Measurements from ENCODE around the gene PDZRN3. TPM values are rescaled to one million over a fixed set of nuclear protein-coding genes. Genes with fewer than 3 reads are reported as not detected.
A peak's percentile ranks its signal among the peaks of the same experiment; 100 is the strongest.
"Not testable (repeated sequence)": the region's sequence is repeated elsewhere in the genome, so short reads cannot be mapped to it uniquely, and the experiment has no call there.

The PDZRN3 gene
- total RNA-seq, 4 donors from 2014 or later: 87.3 to 268 (median 107) TPM

GRCh38 chr3:73568371-73568862, 56.3 kb downstream of the PDZRN3 start:
- no peaks in the 10 kb centered on the region for H3K9me3 ChIP-seq
- TF ChIP-seq CTCF (IDR thresholded peaks at IDR 0.05): no peak
- no peak for TF ChIP-seq POLR2A (IDR thresholded peaks at IDR 0.05)
- no peak for DNase-seq
- no peak overlapping the region for H3K27ac ChIP-seq
- intact Hi-C loops (cut with DNase I; ENCODE audit: low total_unique reads): no loop called here
- H3K4me1 ChIP-seq: peaks cover 0 to 4% of the 10 kb centered on the region in 2 donors
- no peaks in the 10 kb centered on the region for H3K36me3 ChIP-seq
- no peak overlapping the region for H3K4me3 ChIP-seq
- H3K27me3 ChIP-seq: no peaks in the 10 kb centered on the region

GRCh38 chr3:73565374-73565773, 59.4 kb downstream of the PDZRN3 start:
- not testable (repeated sequence) for H3K9me3 ChIP-seq

GRCh38 chr3:73563896-73564582, 60.7 kb downstream of the PDZRN3 start:
- H3K27ac ChIP-seq: peak overlapping the region in 1 of 2 donors; percentile 26
- H3K4me3 ChIP-seq: no peak overlapping the region
- DNase-seq: no peak
- intact Hi-C loops (cut with DNase I; ENCODE audit: low total_unique reads): no loop called here
- H3K4me1 ChIP-seq: no peaks in the 10 kb centered on the region
- TF ChIP-seq CTCF (IDR thresholded peaks at IDR 0.05): no peak
- no peak for TF ChIP-seq POLR2A (IDR thresholded peaks at IDR 0.05)
- no peaks in the 10 kb centered on the region for H3K27me3 ChIP-seq
- H3K36me3 ChIP-seq: no peaks in the 10 kb centered on the region
- H3K9me3 ChIP-seq: no peaks in the 10 kb centered on the region

More at GRCh38 chr3:73565374-73565773, 59.4 kb downstream of the PDZRN3 start:
- H3K27ac ChIP-seq; intact Hi-C loops (cut with DNase I; ENCODE audit: low total_unique reads); H3K4me1 ChIP-seq; DNase-seq; H3K36me3 ChIP-seq; H3K4me3 ChIP-seq; H3K27me3 ChIP-seq: not testable (repeated sequence)

DNA sequence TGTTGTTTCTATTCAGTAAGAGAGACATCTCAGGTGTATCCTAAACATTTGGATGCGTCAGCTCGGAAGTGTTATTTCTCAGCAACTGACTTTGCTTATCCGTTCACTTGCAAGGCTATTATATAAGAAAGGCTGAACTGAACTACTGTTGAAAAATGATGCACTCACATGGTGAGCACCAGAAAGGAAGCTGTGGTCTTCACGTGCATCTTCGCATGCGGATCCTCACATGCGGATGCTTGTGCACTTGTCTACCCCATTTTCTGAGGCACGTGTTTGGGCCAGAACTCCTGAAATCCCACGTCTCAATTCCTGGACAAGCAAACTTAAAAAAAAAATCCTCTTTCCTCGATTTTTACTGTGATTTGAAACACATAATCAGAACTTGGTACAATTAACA, 63.2 kb downstream of the PDZRN3 start:
- intact Hi-C loops (cut with DNase I; ENCODE audit: low total_unique reads): no loop called here
- H3K27me3 ChIP-seq: no peaks in the 10 kb centered on the region
- H3K4me3 ChIP-seq: no peak overlapping the region
- TF ChIP-seq CTCF (IDR thresholded peaks at IDR 0.05) (no peak), POLR2A (IDR thresholded peaks at IDR 0.05) (no peak)
- peak overlapping the region; percentile 2 to 33 for H3K27ac ChIP-seq
- DNase-seq: peak in 1 of 2 donors; percentile 35
- no peaks in the 10 kb centered on the region for H3K9me3 ChIP-seq
- H3K4me1 ChIP-seq: peaks cover 0 to 11% of the 10 kb centered on the region in 2 donors
- H3K36me3 ChIP-seq: no peaks in the 10 kb centered on the region

- Histone ChIP-seq H3K36me3 (no peaks in the 10 kb centered on the region), H3K27me3 (no peaks in the 10 kb centered on the region), H3K27ac (peak overlapping the region; percentile 13 to 43), H3K9me3 (no peaks in the 10 kb centered on the region), H3K4me3 (no peak overlapping the region), H3K4me1 (peaks cover 0 to 12% of the 10 kb centered on the region in 2 donors)
- TF ChIP-seq CTCF (IDR thresholded peaks at IDR 0.05) (no peak), POLR2A (IDR thresholded peaks at IDR 0.05) (no peak)
- DNase-seq: no peak
- intact Hi-C loops (cut with DNase I; ENCODE audit: low total_unique reads): no loop called here
These were observed 65.0 kb downstream of the PDZRN3 start for GRCh38 chr3:73559749-73560148.
